ENCODE measurements around the gene CILP. TPM values are rescaled to one million over a fixed set of nuclear protein-coding genes. Genes with fewer than 3 reads are reported as not detected.
"Not testable (repeated sequence)": the region's sequence is repeated elsewhere in the genome, so short reads cannot be mapped to it uniquely, and the experiment has no call there.

The CILP gene
- total and polyA plus RNA-seq, 11 donors = 0.76 to 58.5 (median 12.0) TPM

GRCh38 chr15:65245096-65245856 is 34.0 kb upstream of the CILP start:
- no peak for TF ChIP-seq CTCF (IDR thresholded peaks at IDR 0.05)
- TF ChIP-seq POLR2A (IDR thresholded peaks at IDR 0.05) = no peak
- intact Hi-C loops (cut with DNase I) = no loop called here
- no peaks in the 10 kb centered on the region for H3K36me3 ChIP-seq
- H3K9me3 ChIP-seq = no peaks in the 10 kb centered on the region
- WGBS, 4 donors = 57 to 62% (median 59%) methylated on average over 11 of the region's 11 CpGs
- no peaks in the 10 kb centered on the region for H3K27me3 ChIP-seq
- H3K4me3 ChIP-seq = no peak overlapping the region
- peak overlapping the region in 11 of 12 donors; percentile 46 to 82 (median 64) for H3K27ac ChIP-seq
- ATAC-seq (peak; percentile 86 to 91 (median 90)), DNase-seq (peak; percentile 76 to 91 (median 80))
- peaks cover 0 to 29% (median 16%) of the 10 kb centered on the region in 12 donors for H3K4me1 ChIP-seq

GRCh38 chr15:65244638-65245037 is 33.4 kb upstream of the CILP start:
- Histone ChIP-seq H3K27me3 (no peaks in the 10 kb centered on the region), H3K36me3 (no peaks in the 10 kb centered on the region), H3K4me1 (peaks cover 0 to 28% (median 16%) of the 10 kb centered on the region in 12 donors), H3K4me3 (no peak overlapping the region), H3K27ac (peak overlapping the region in 9 of 12 donors; percentile 18 to 82 (median 64)), H3K9me3 (no peaks in the 10 kb centered on the region)
- TF ChIP-seq POLR2A (IDR thresholded peaks at IDR 0.05) = no peak
- no peak for TF ChIP-seq CTCF (IDR thresholded peaks at IDR 0.05)
- intact Hi-C loops (cut with DNase I) = no loop called here
- ATAC-seq (peak in 1 of 4 donors; percentile 11), DNase-seq (no peak)

GRCh38 chr15:65236443-65236842 is 25.2 kb upstream of the CILP start:
- H3K27ac ChIP-seq; H3K27me3 ChIP-seq; H3K4me1 ChIP-seq; H3K9me3 ChIP-seq; H3K4me3 ChIP-seq; H3K36me3 ChIP-seq; DNase-seq; ATAC-seq; intact Hi-C loops (cut with DNase I): not testable (repeated sequence)
- WGBS, 4 donors = 95 to 97% (median 96%) methylated on average over 8 of the region's 8 CpGs

DNA sequence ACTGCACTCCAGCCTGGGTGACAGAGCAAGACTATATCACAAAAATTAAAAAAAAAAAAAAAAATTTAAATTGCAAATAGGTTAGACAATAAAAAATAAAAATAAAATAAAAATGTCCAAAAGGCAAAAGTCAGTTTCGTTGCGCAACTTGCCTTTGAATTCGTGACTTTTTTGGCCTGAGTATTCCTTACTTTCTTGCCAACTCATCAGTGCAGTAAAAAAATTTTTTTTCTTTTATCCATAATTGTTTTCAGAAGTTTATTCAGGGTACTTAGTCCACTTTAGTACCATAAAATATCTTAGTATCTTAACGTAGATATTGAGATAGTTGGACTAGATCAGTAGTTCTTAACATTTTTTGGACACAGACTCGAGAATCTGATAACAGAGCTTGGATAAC is 22.4 kb upstream of the CILP start:
- Histone ChIP-seq H3K27me3 (no peaks in the 10 kb centered on the region), H3K4me1 (peaks cover 0 to 2% (median 0%) of the 10 kb centered on the region in 12 donors), H3K9me3 (no peaks in the 10 kb centered on the region), H3K4me3 (no peak overlapping the region), H3K36me3 (no peaks in the 10 kb centered on the region), H3K27ac (no peak overlapping the region)
- intact Hi-C loops (cut with DNase I) = no loop called here
- ATAC-seq (no peak), DNase-seq (no peak)
- TF ChIP-seq POLR2A (IDR thresholded peaks at IDR 0.05) = no peak
- WGBS, 4 donors = 77 to 83% (median 79%) methylated on average over 5 of the region's 5 CpGs

- TF ChIP-seq CTCF (IDR thresholded peaks at IDR 0.05) (no peak), POLR2A (IDR thresholded peaks at IDR 0.05) (no peak)
Observed at GRCh38 chr15:65232520-65232919, 21.2 kb upstream of the CILP start.

More at GRCh38 chr15:65232520-65232919, 21.2 kb upstream of the CILP start:
- Histone ChIP-seq H3K4me3 (no peak overlapping the region), H3K36me3 (no peaks in the 10 kb centered on the region), H3K4me1 (no peaks in the 10 kb centered on the region), H3K27ac (no peak overlapping the region), H3K9me3 (no peaks in the 10 kb centered on the region), H3K27me3 (no peaks in the 10 kb centered on the region)
- ATAC-seq (no peak), DNase-seq (no peak)
- WGBS, 4 donors = 71 to 97% (median 92%) methylated on average over 3 of the region's 3 CpGs
- intact Hi-C loops (cut with DNase I) = no loop called here

Measured in heart left ventricle (tissue), 16 donors.